GM21825 (cell line): ENCODE results near the gene IRF5.
"Not testable (repeated sequence)": the region's sequence is repeated elsewhere in the genome, so short reads cannot be mapped to it uniquely, and the experiment has no call there.

ENCODE experiments used
- ATAC-seq: cut with Tn5 transposase; IDR thresholded peaks from one replicate; pipeline ENCODE4 v1.9.1; 2021; ENCODE audit warnings: mild to moderate bottlenecking, moderate library complexity; ENCODE audit not compliant: unreplicated experiment

Gene IRF5

DNA sequence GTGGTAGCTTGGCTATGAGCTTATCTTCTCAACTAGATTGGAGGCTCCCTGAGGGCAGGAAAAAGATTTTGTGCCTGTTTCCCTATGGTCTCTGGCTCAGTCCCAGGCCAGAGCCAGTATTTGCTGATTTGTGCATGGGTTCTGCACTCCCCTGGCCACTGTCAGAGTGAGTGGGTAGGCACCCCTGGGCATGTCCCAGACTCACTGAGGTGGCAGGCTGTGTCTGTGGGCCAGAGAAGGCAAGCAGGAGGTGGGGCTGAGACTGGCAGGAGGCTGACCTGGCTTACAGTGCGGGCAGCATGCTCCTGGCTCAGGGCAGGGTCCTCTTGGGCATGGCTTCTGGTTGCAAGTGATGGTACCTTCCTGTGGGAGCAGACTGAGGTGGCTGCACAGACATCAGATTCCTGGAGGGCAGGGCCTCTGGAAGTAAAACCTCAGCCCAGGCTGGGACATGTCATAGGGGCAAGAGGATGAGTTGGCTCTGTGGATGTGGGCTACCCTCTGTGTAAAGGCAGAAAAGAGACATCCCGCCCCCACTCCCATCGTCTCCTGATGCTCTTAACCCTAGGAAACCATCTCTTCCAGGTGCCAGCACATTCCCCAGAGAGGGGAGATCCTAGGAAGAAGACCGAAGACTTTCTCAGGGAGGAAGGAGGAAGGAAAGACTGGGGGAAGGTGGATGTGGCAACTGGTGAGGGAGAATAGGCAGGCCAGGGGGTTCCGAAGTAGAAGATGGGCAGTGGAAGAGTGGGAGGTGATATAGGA is 31.5 kb upstream of the IRF5 start:
- ATAC-seq = no peak

DNA sequence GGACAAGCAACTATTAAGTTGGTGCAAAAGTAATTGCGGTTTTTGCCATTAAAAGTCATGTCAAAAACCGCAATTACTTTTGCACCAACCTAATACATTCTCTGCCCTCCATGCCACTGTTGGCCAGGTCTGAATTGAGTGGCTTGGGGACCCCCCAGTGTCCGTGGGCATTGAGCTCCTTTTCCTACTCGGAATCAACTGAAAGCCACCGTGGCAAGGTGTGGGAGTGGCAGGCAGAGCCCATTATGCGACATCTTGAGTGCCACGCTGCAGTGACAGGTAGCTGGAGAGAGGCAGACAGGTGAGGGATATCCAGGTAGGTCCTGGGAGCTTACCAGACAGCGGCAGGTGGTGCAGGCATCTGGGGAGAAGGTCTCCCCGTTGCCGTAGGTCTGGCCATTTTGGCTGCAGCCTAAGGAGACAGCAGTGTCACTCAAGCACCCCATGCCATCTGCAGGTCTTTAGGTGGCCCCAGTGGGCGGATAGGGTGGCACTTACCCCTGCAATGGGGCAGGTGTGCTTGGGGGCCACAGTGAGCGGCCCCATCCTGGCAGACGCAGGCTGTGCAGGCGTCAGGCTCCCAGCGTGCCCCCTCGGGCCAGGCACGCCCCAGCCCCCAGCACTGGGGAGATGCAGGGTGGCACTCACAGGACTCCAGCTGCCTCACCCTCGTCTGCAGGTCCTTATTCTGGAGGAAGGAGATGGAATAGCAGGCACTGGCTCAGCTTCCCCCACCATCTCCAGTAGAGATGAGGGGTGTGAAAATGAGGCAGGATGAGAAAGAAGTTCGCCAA is 30.8 kb upstream of the IRF5 start:
- ATAC-seq = no peak

DNA sequence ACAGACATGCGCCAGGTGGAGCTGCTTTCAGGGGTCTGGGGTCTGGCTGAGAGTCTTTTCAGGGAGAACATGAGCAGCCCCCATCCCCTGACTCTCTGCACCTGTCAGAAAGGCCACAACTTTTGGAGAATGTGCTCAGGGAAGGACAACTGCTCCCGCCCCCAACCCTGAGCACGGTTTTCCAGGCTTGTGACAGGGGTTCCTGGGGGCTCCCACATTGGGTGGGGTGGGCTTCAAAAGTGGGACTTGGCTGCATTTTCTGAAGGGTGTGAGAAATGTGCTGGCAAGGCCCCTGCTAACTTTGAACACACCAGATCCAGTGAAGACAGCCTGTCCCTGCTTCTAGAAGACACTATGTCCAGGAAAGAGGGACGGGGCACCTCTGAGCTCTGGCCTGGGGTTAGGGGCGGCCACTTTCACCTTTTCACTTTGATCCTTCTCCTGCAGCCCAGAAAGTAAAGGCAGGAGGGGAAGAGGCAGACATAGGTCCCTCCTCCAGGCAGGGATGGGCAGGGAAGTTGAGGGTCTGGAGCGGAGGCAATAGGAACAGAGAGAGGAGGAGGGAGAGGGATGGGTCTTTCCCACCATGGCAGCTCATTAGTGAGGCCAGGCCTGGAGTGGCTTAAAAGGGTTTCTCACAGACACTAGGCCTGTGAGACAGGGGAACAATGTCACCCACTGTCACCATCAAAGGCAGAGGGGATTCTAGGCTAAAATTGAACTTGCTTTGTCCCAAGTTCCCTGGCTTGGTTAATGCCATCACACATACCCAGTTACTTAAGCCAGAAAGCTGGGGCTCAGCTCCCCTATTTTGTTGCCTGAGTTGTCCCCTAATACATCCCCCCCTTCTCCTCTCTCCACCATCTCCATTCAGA is 28.7 kb upstream of the IRF5 start:
- ATAC-seq = no peak

DNA sequence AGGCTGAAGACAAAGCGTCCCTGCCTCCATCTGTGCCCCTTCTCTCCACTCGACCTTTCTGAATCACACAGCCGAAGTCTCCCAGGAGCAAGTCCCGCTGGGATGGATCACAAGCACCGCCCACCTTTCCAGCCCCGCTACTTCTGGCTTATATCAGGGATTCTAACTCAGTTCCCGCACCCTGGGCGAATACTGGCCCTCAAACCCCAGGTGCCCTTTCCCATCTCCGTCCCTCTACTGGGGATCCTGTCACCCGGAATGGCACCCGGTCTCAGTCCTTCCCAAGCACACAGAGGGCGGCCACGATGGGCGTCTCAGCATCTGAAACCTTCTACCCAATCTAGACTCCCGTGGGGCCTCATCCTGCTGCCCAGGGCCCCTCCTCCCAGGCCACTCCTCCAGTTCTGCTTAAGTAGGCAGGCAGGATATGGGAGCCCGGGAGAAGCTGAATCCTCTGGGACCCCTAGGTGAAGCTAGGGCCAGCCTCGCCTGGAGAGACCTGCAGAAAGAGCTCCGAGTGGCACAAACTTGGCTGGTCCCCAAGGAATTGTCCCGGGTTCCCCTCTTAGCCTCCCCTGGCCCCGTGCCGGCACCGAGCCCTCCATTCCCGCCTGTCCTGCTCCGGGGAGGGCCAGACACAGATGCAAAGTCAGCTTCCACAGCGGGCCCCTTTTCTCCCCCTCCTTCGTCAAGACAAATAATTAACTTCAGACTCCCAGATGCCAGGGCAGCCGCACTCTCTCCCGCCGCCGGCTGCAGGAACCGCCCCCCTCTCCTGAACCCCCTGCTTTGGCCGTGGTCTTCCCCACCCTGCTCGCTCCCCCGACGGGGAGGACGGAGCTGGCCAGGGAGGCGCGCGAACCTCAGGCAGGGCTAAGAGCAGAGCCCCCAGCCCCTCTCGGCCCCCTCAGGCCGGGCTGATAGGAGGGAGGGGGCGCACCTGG is 27.8 kb upstream of the IRF5 start:
- ATAC-seq = no peak

GRCh38 chr7:128910569-128910945 is 27.2 kb upstream of the IRF5 start, which contains the start of gene KCP:
Gene KCP (minus strand): TSS chr7:128910709. CDS start chr7:128910676, 33 bp downstream.
- ATAC-seq = no peak

DNA sequence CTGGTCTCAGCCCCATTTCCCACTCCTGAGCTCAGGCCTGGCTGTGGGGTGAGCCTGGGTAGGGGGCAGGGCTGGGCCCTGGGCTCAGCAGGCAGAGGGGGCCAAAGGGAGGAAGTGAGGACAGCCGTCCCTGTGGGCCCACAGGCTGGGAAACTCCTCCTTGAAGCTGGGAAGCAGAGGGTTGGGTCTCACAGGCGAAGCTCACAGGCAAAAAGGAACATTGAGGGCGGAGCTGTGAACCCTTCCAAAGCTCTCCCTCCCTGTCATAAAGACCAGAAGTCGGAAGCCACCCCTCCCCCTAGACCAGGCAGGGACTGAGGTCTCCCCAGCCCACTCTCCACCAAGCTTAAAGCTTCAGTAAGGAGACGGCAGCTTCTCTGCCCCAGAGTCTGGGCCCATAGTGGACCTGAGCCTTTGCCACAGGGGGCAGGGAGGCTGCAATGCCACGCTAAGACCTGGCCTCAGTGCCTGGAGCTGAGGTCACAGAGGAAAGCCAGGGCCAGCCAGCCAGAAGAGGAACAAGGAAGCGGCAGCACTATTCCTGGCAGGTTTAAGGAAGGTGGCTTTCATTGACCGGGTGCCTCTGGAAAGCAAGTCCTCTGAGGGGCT is 26.2 kb upstream of the IRF5 start:
- no peak for ATAC-seq

GRCh38 chr7:128912281-128912680 is 25.4 kb upstream of the IRF5 start:
- no peak for ATAC-seq

- ATAC-seq = not testable (repeated sequence)
Measured at GRCh38 chr7:128912709-128913495, 24.8 kb upstream of the IRF5 start.

- ATAC-seq = no peak
Measured at GRCh38 chr7:128913870-128914565, 23.7 kb upstream of the IRF5 start.

DNA sequence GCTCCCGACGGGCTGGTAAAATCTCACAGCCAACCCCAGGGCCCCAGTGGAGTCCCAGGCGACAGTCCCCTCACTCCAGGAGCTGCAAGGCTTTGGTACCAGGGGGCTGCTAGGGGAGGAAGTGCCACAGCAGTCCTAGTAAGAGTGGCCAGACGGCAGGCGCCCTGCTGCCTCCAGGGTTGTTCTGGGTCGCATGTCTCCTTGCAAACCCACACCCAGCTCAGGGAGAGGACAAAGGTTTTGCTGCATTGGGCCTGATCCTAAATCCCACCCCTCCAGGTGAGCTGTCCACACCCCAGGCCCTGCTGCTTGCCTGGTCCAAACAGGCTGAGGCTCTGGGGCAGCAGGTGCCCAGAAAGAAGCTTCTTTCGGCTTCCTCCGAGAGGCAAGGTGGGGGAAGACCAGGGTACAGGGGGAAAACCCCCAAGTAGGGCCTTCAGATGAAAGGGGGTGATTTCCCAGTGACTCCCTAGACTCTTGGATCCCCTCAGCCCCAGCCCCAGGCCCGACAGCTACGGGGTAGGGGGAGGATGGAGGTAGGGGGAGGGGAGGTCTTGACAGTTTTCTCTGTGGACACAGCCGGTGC is 23.1 kb upstream of the IRF5 start:
- peak; percentile 50 for ATAC-seq

- ATAC-seq = peak; percentile 19
Measured at GRCh38 chr7:128915271-128915819, 22.4 kb upstream of the IRF5 start.

- no peak for ATAC-seq
Measured at GRCh38 chr7:128915841-128916642, 21.7 kb upstream of the IRF5 start.

DNA sequence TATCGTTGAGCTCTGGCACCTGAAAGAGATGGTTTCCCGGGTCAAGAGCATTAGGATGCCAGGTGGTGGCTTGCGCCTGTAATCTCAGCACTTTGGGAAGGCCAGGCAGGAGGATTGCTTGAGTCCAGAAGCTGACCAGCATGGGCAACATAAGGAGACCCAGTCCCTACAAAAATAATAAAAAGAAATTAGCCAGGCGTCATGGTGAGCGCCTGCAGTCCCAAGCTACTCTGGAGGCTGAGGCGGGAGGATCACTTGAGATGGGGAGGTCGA is 21.1 kb upstream of the IRF5 start:
- ATAC-seq = no peak

- no peak for ATAC-seq
Measured at GRCh38 chr7:128917122-128917521, 20.6 kb upstream of the IRF5 start.

- ATAC-seq = no peak
Measured at GRCh38 chr7:128918016-128918665, 19.6 kb upstream of the IRF5 start.

- no peak for ATAC-seq
Measured at GRCh38 chr7:128919241-128919640, 18.5 kb upstream of the IRF5 start.
